ENCODE measurements around the gene DOCK6. TPM values are rescaled to one million over a fixed set of nuclear protein-coding genes. Genes with fewer than 3 reads are reported as not detected.

The DOCK6 gene
- total RNA-seq, 1 experiment from 2014 or later, result 88.8 TPM

DNA sequence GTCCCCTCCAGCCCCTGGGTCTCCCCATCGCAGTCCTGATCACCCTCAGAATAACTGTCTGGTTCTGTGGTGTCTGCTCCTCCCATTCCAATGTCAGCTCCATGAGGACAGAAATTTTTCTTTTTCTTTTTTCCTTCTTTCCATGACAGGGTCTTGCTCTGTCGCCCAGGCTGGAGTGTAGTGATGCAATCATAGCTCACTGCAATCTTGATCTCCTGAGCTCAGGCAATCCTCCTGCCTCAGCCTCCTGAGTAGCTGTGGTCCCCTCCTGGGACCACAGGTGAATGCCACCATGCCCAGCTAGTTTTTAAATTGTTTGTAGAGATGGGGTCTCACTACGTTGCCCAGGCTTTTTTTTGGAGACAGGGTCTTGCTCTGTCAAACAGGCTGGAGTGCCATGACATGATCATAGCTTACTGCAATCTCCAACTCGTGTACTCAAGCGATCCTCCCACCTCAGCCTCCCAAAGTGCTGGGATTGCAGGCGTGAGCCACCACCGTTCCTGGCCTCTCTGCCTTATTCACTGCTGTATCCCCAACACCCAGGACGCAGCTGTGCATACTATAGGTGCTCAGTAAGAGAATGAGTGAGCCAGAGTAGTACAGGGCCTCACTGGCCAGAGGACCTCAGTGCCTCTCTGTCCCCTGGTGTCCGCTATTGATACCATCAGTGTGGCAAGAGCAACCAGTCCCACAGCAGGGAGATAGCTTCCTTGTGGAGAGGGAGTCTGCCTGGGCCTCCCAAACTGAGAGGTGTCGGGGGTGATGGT, 5.2 kb upstream of the DOCK6 start:
- H3K27ac Mint-ChIP-seq, result no peak overlapping the region
- H3K9me3 Mint-ChIP-seq, result no peaks in the 10 kb centered on the region
- no peaks in the 10 kb centered on the region; the same call in 1 of the 2 replicates for H3K27me3 Mint-ChIP-seq (ENCODE audit: low read depth)
- ATAC-seq (no peak), DNase-seq (ENCODE audit: low spot score) (no peak)
- H3K4me3 Mint-ChIP-seq, result no peak overlapping the region
- peaks cover 12% of the 10 kb centered on the region for H3K4me1 Mint-ChIP-seq
- POLR2A ChIA-PET, result interaction anchor here (1.3 kb wide), 1 partner anchor 11 kb away, joined by 3 read pairs; no protein-coding TSS in a partner anchor
- CTCF ChIA-PET, result interaction anchor here (1.0 kb wide), 1 partner anchor 24 kb away, joined by 3 read pairs; no protein-coding TSS in a partner anchor
- H3K36me3 Mint-ChIP-seq, result no peaks in the 10 kb centered on the region
- TF ChIP-seq TCF7 (CRISPR knock-in tag; IDR thresholded peaks at IDR 0.05; ENCODE audit: low read depth), result no peak
- peak; percentile 81; the same call in 1 of the 2 replicates for TF ChIP-seq ZNF121 (CRISPR knock-in tag; IDR thresholded peaks at IDR 0.05)
- TF ChIP-seq, protein P1, sequence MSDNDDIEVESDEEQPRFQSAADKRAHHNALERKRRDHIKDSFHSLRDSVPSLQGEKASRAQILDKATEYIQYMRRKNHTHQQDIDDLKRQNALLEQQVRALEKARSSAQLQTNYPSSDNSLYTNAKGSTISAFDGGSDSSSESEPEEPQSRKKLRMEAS (CRISPR knock-in tag; IDR thresholded peaks at IDR 0.05), result no peak
- TF ChIP-seq, protein P2, sequence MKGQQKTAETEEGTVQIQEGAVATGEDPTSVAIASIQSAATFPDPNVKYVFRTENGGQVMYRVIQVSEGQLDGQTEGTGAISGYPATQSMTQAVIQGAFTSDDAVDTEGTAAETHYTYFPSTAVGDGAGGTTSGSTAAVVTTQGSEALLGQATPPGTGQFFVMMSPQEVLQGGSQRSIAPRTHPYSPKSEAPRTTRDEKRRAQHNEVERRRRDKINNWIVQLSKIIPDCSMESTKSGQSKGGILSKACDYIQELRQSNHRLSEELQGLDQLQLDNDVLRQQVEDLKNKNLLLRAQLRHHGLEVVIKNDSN (CRISPR knock-in tag; IDR thresholded peaks at IDR 0.05), result no peak
- TF ChIP-seq GABPB1 (CRISPR knock-in tag; IDR thresholded peaks at IDR 0.05), result 0 out of 2 replicates have a peak, but pooled peaks have one; percentile 24

DNA sequence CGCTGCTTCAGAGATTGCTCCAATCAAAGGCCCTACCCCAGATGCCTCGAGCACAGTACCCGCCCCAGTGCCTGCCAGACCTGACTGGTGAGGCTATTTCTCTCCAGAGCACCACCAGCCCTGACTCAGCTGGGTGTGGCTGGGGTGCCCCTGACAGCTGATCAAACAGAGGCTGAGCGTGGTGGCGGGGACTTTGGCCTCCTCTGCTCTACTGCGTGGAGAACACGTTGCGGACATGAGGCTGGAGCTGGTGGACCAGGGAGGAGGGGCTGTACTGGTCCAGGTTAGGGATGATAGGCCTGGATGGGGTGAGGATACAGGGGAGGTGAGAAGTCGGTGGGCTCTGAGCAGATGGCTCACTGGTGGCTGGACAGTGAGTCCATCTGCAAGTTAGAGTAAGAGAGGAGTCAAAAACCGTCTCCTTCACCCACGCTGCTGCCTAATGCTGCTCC, 3.5 kb upstream of the DOCK6 start:
- Mint-ChIP-seq H3K27ac (no peak overlapping the region), H3K4me1 (peaks cover 18% of the 10 kb centered on the region), H3K4me3 (no peak overlapping the region), H3K9me3 (no peaks in the 10 kb centered on the region), H3K36me3 (no peaks in the 10 kb centered on the region), H3K27me3 (ENCODE audit: low read depth) (no peaks in the 10 kb centered on the region; the same call in 1 of the 2 replicates)
- DNase-seq (ENCODE audit: low spot score), result no peak
- TF ChIP-seq GABPB1 (CRISPR knock-in tag; IDR thresholded peaks at IDR 0.05) (peak; percentile 88), ZNF416 (CRISPR knock-in tag; IDR thresholded peaks at IDR 0.05) (no peak), HMGA2 (CRISPR knock-in tag; IDR thresholded peaks at IDR 0.05) (no peak)
- TF ChIP-seq, protein P3, sequence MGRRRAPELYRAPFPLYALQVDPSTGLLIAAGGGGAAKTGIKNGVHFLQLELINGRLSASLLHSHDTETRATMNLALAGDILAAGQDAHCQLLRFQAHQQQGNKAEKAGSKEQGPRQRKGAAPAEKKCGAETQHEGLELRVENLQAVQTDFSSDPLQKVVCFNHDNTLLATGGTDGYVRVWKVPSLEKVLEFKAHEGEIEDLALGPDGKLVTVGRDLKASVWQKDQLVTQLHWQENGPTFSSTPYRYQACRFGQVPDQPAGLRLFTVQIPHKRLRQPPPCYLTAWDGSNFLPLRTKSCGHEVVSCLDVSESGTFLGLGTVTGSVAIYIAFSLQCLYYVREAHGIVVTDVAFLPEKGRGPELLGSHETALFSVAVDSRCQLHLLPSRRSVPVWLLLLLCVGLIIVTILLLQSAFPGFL (CRISPR knock-in tag; IDR thresholded peaks at IDR 0.05; ENCODE audit: borderline replicate concordance), result no peak
- CTCF ChIA-PET, result interaction anchor here (1.5 to 1.9 kb wide), 4 partner anchors 22 to 109 kb away, joined by 3 to 7 read pairs (median 5); partner anchors contain the start of gene SWSAP1
- ATAC-seq, result no peak
- POLR2A ChIA-PET, result interaction anchor here (0.5 to 0.6 kb wide), 2 partner anchors 137 to 403 kb away, joined by 4 to 7 read pairs; no protein-coding TSS in a partner anchor

DNA sequence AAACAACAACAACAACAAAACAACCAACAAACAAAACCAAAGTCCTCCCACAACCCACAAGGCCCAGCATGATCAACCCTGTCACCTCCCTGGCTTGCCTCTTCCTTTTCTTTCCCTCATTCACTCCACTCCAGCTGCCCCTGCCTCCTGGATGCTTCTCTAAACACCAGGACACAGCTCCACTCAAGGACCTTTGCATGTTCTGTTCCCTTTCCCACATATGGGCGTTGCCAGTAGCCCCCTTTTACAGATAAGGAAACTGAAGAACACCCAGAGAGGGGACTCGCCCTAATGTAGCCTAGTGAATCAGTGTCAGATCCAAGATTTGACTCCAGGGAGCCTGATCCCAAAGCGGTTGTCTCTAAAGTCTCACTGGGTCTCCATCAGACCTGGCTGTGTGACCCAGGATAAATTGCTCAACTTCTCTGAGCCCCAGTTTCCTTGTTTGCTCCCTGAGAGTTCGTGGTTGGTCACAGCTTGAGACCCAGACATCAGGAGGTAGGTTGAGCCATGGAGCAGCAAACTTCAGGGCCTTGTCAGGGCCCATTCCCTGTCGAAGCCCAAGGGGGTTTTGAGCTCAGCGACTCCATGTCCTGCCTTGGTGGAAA, 3.0 kb upstream of the DOCK6 start:
- CTCF ChIA-PET, result interaction anchor here (1.0 to 1.9 kb wide), 8 partner anchors 10 to 118 kb away, joined by 3 to 7 read pairs (median 4); partner anchors contain the start of gene SWSAP1
- peaks cover 18% of the 10 kb centered on the region for H3K4me1 Mint-ChIP-seq
- H3K36me3 Mint-ChIP-seq, result no peaks in the 10 kb centered on the region
- TF ChIP-seq PRRX2 (CRISPR knock-in tag; IDR thresholded peaks at IDR 0.05), result no peak
- no peak for TF ChIP-seq ZNF317 (CRISPR knock-in tag; IDR thresholded peaks at IDR 0.05; ENCODE audit: borderline replicate concordance, low read depth)
- TF ChIP-seq, protein P4, sequence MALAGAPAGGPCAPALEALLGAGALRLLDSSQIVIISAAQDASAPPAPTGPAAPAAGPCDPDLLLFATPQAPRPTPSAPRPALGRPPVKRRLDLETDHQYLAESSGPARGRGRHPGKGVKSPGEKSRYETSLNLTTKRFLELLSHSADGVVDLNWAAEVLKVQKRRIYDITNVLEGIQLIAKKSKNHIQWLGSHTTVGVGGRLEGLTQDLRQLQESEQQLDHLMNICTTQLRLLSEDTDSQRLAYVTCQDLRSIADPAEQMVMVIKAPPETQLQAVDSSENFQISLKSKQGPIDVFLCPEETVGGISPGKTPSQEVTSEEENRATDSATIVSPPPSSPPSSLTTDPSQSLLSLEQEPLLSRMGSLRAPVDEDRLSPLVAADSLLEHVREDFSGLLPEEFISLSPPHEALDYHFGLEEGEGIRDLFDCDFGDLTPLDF (CRISPR knock-in tag; IDR thresholded peaks at IDR 0.05), result no peak
- no peak for TF ChIP-seq ZNF423 (CRISPR knock-in tag; IDR thresholded peaks at IDR 0.05)
- TF ChIP-seq, protein P5, sequence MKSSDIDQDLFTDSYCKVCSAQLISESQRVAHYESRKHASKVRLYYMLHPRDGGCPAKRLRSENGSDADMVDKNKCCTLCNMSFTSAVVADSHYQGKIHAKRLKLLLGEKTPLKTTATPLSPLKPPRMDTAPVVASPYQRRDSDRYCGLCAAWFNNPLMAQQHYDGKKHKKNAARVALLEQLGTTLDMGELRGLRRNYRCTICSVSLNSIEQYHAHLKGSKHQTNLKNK (CRISPR knock-in tag; IDR thresholded peaks at IDR 0.05), result no peak
- TF ChIP-seq RORB (CRISPR knock-in tag; IDR thresholded peaks at IDR 0.05), result no peak
- TF ChIP-seq NFE2L1 (CRISPR knock-in tag; IDR thresholded peaks at IDR 0.05), result no peak
- TF ChIP-seq ZNF671 (CRISPR knock-in tag; IDR thresholded peaks at IDR 0.05), result no peak
- TF ChIP-seq, protein P6, sequence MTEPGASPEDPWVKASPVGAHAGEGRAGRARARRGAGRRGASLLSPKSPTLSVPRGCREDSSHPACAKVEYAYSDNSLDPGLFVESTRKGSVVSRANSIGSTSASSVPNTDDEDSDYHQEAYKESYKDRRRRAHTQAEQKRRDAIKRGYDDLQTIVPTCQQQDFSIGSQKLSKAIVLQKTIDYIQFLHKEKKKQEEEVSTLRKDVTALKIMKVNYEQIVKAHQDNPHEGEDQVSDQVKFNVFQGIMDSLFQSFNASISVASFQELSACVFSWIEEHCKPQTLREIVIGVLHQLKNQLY (CRISPR knock-in tag; IDR thresholded peaks at IDR 0.05), result no peak
- ATAC-seq (no peak), DNase-seq (ENCODE audit: low spot score) (no peak)
- peak overlapping the region; percentile 77 for H3K27ac Mint-ChIP-seq
- H3K9me3 Mint-ChIP-seq, result no peaks in the 10 kb centered on the region
- POLR2A ChIA-PET, result no interaction called here
- H3K4me3 Mint-ChIP-seq, result no peak overlapping the region
- no peaks in the 10 kb centered on the region; the same call in 1 of the 2 replicates for H3K27me3 Mint-ChIP-seq (ENCODE audit: low read depth)

All from WTC11 (cell line).